ENCODE measurements around the gene S100A3. TPM values are rescaled to one million over a fixed set of nuclear protein-coding genes. Genes with fewer than 3 reads are reported as not detected.
"Not testable (repeated sequence)": the region's sequence is repeated elsewhere in the genome, so short reads cannot be mapped to it uniquely, and the experiment has no call there.

S100A3 gene
- total RNA-seq, 8 experiments from 2014 or later = 0.36 to 4.1 (median 1.00) TPM; not detected in 3

DNA sequence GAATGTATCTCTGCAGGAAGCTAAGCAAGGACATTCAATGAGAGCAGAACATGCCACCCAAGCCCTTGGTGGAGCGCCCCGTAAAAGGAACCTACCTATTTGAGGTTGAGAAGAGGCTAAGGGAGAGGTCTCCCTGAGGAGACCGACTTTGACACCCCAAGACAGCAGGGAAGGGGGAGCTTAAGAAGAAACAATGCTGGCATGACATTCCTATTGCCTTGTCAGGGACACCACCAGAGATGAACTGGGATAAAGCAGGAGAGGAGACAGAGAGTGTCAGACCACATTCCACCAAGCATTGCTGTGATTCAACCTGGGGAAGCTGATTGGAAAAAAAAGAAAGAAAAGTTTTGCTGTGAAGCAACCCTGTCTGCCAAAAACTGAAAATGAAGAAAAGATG, 29.9 kb upstream of the S100A3 start:
- no peak for ATAC-seq (replicated peaks in 6 of 8)
- H3K4me3 ChIP-seq = no peak overlapping the region
- in situ Hi-C loops (cut with MboI; ENCODE audit: low pct_unique_long_range_greater_than_20kb in 2 of 9, low sequenced_read_pairs in 9 of 9, unreplicated experiment in 9 of 9) = no loop called here
- WGBS, 10 experiments = 14 to 89% (median 75%) methylated on average over 1 to 3 of the region's 3 CpGs; no CpG with 5 or more reads in 2 of the 10 experiments
- no peak overlapping the region for H3K27ac ChIP-seq
- peaks cover 4 to 9% of the 10 kb centered on the region in 2 donors for H3K4me1 ChIP-seq (replicated peaks in 1 of 2)

- Histone ChIP-seq H3K4me3 (no peak overlapping the region), H3K27ac (no peak overlapping the region), H3K4me1 (replicated peaks in 1 of 2) (peaks cover under 1 to 9% of the 10 kb centered on the region in 2 donors)
- peak in 4 of 8 experiments; percentile 26 to 49 (median 40) for ATAC-seq (replicated peaks in 6 of 8)
- in situ Hi-C loops (cut with MboI; ENCODE audit: low pct_unique_long_range_greater_than_20kb in 2 of 9, low sequenced_read_pairs in 9 of 9, unreplicated experiment in 9 of 9) = no loop called here
Observed at GRCh38 chr1:153578490-153578889, 29.4 kb upstream of the S100A3 start.

DNA sequence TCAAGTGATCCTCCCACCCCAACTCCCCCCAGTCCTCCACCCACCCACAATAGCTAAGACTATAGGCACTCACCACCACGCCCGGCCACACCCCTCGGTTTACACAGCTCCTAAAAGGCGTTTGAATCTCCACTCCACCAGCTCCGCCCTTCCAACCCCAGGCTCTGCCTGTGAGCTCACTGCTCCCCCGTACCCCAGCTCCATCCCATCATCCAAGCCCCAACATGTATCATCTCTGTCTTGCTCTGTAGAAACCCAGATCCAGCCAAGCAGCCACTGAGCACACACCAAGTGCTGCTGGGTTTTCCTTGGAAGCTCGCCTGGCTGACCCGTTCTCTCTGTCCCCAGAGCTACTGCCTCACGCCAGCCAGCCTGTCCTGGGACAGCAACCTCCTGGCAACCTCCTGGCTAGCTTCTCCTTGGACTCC, 28.6 kb upstream of the S100A3 start:
- ATAC-seq (replicated peaks in 6 of 8) = peak in 2 of 8 experiments; percentile 28 to 66

GRCh38 chr1:153577138-153577537, 28.1 kb upstream of the S100A3 start:
- 64 to 100% (median 82%) methylated on average over 1 to 4 of the region's 4 CpGs; no CpG with 5 or more reads in 3 of the 10 experiments for WGBS, 10 experiments
- no peak overlapping the region for H3K27ac ChIP-seq
- in situ Hi-C loops (cut with MboI; ENCODE audit: low pct_unique_long_range_greater_than_20kb in 2 of 9, low sequenced_read_pairs in 9 of 9, unreplicated experiment in 9 of 9) = no loop called here
- no peak for ATAC-seq (replicated peaks in 6 of 8)
- H3K4me3 ChIP-seq = no peak overlapping the region
- H3K4me1 ChIP-seq (replicated peaks in 1 of 2) = peaks cover 0 to 9% of the 10 kb centered on the region in 2 donors

More for the DNA sequence above, 28.6 kb upstream of the S100A3 start:
- 47 to 100% (median 79%) methylated on average over 1 to 8 of the region's 9 CpGs; no CpG with 5 or more reads in 6 of the 10 experiments for WGBS, 10 experiments
- H3K27ac ChIP-seq = no peak overlapping the region
- in situ Hi-C loops (cut with MboI; ENCODE audit: low pct_unique_long_range_greater_than_20kb in 2 of 9, low sequenced_read_pairs in 9 of 9, unreplicated experiment in 9 of 9) = no loop called here
- H3K4me1 ChIP-seq (replicated peaks in 1 of 2) = peaks cover 0 to 9% of the 10 kb centered on the region in 2 donors
- no peak overlapping the region for H3K4me3 ChIP-seq

- H3K27ac ChIP-seq; ATAC-seq (replicated peaks in 6 of 8); H3K4me3 ChIP-seq; in situ Hi-C loops (cut with MboI; ENCODE audit: low pct_unique_long_range_greater_than_20kb in 2 of 9, low sequenced_read_pairs in 9 of 9, unreplicated experiment in 9 of 9); H3K4me1 ChIP-seq (replicated peaks in 1 of 2): not testable (repeated sequence)
- WGBS, 10 experiments = 95 to 100% (median 100%) methylated on average over 1 to 7 of the region's 10 CpGs; no CpG with 5 or more reads in 7 of the 10 experiments
Observed at GRCh38 chr1:153575497-153575896, 26.4 kb upstream of the S100A3 start.

GRCh38 chr1:153575081-153575491, 26.0 kb upstream of the S100A3 start:
- H3K4me1 ChIP-seq (replicated peaks in 1 of 2); H3K27ac ChIP-seq; ATAC-seq (replicated peaks in 6 of 8); in situ Hi-C loops (cut with MboI; ENCODE audit: low pct_unique_long_range_greater_than_20kb in 2 of 9, low sequenced_read_pairs in 9 of 9, unreplicated experiment in 9 of 9); H3K4me3 ChIP-seq: not testable (repeated sequence)
- 80 to 100% methylated on average over 1 to 2 of the region's 35 CpGs; no CpG with 5 or more reads in 8 of the 10 experiments for WGBS, 10 experiments

- Histone ChIP-seq H3K27ac (no peak overlapping the region), H3K4me1 (replicated peaks in 1 of 2) (peaks cover 2 to 8% of the 10 kb centered on the region in 2 donors), H3K4me3 (no peak overlapping the region)
- WGBS, 10 experiments = 89 to 100% (median 96%) methylated on average over 1 to 3 of the region's 3 CpGs; no CpG with 5 or more reads in 3 of the 10 experiments
- in situ Hi-C loops (cut with MboI; ENCODE audit: low pct_unique_long_range_greater_than_20kb in 2 of 9, low sequenced_read_pairs in 9 of 9, unreplicated experiment in 9 of 9) = no loop called here
- ATAC-seq (replicated peaks in 6 of 8) = no peak
Observed at GRCh38 chr1:153573351-153573750, 24.3 kb upstream of the S100A3 start.

- whole genome bisulfite sequencing, 10 experiments = 0 to 50% (median 33%) methylated on average over 1 to 3 of the region's 3 CpGs; no CpG with 5 or more reads in 5 of the 10 experiments
- H3K4me1 ChIP-seq (replicated peaks in 1 of 2) = peaks cover 2 to 11% of the 10 kb centered on the region in 2 donors
- peak; percentile 53 to 85 (median 78) for ATAC-seq (replicated peaks in 6 of 8)
- no peak overlapping the region for H3K27ac ChIP-seq
- H3K4me3 ChIP-seq = no peak overlapping the region
- in situ Hi-C loops (cut with MboI; ENCODE audit: low pct_unique_long_range_greater_than_20kb in 2 of 9, low sequenced_read_pairs in 9 of 9, unreplicated experiment in 9 of 9) = no loop called here
Observed at GRCh38 chr1:153572569-153573015, 23.5 kb upstream of the S100A3 start.

DNA sequence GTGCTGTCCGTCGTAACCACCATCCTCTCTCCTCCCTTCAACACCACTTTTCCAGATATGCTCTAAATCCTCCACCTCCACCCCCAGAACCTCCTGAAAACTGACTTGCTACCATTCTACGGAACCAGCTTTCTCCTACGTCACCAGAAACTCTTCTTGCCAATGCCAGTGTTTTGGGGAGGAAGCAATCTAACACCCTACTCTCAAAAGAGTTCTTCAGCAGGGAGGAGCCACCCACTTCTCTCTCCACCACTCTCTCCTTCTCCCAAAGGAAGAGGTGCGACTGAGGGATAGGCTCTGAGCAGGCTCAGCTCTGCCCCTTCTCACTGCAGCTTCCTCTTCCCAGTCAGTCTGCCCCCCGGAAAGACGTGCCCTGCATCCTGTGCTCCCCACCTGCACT, 22.6 kb upstream of the S100A3 start:
- in situ Hi-C loops (cut with MboI; ENCODE audit: low pct_unique_long_range_greater_than_20kb in 2 of 9, low sequenced_read_pairs in 9 of 9, unreplicated experiment in 9 of 9) = no loop called here
- H3K27ac ChIP-seq = no peak overlapping the region
- no peak overlapping the region for H3K4me3 ChIP-seq
- peaks cover 6 to 13% of the 10 kb centered on the region in 2 donors for H3K4me1 ChIP-seq (replicated peaks in 1 of 2)
- ATAC-seq (replicated peaks in 6 of 8) = no peak
- 78 to 100% (median 87%) methylated on average over 1 to 7 of the region's 7 CpGs; no CpG with 5 or more reads in 1 of the 10 experiments for WGBS, 10 experiments

DNA sequence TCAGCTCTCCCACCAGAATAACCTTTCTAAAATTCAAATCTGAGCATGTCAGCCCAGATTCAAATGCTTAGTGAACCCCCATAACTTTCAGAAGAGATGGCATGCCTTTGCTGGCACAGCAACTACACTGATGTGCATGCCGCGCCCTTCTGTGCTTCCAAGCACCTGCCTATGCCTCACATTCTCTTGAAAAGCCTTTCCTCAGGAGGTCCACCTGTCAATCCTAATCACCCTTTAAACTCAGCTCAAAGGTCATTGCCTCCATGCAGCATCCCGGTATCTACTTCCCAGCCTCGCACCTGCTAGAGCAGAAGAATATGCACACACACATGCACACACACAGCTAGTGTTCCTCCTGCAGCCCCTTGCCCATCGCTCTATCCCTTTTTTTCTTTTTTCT, 21.8 kb upstream of the S100A3 start:
- 76 to 96% (median 88%) methylated on average over 2 to 5 of the region's 5 CpGs; no CpG with 5 or more reads in 2 of the 10 experiments for WGBS, 10 experiments
- H3K4me1 ChIP-seq (replicated peaks in 1 of 2) = peaks cover 14 to 21% of the 10 kb centered on the region in 2 donors
- no peak for ATAC-seq (replicated peaks in 6 of 8)
- no peak overlapping the region for H3K4me3 ChIP-seq
- no peak overlapping the region for H3K27ac ChIP-seq
- in situ Hi-C loops (cut with MboI; ENCODE audit: low pct_unique_long_range_greater_than_20kb in 2 of 9, low sequenced_read_pairs in 9 of 9, unreplicated experiment in 9 of 9) = no loop called here

DNA sequence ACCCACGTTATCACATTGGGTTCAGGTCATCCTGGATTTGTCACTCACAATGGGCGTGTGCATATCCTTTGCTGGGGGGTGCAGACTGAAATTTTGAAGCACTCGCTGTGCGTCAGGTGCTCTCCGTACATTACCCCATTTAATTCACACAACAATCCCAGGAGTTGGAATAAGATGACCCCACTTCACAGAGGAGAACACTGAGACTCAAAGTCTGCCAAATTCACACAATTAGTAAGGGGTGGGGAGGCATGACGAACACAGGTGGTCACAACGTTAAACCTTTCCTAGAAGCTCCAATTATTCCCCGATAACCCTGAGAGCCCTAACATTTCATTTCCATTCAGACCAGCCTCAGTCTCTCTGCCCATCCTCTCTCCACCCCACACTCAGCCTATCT, 20.4 kb upstream of the S100A3 start:
- 60 to 98% (median 88%) methylated on average over 1 to 7 of the region's 8 CpGs; no CpG with 5 or more reads in 4 of the 10 experiments for WGBS, 10 experiments
- peaks cover 19 to 26% of the 10 kb centered on the region in 2 donors for H3K4me1 ChIP-seq (replicated peaks in 1 of 2)
- H3K4me3 ChIP-seq = no peak overlapping the region
- in situ Hi-C loops (cut with MboI; ENCODE audit: low pct_unique_long_range_greater_than_20kb in 2 of 9, low sequenced_read_pairs in 9 of 9, unreplicated experiment in 9 of 9) = loop anchor here in 1 of 9 experiments (10.0 kb wide), 1 partner anchor 65 kb away; no protein-coding TSS in a partner anchor
- H3K27ac ChIP-seq = no peak overlapping the region
- ATAC-seq (replicated peaks in 6 of 8) = no peak

GRCh38 chr1:153568367-153569099, 19.5 kb upstream of the S100A3 start:
- in situ Hi-C loops (cut with MboI; ENCODE audit: low pct_unique_long_range_greater_than_20kb in 2 of 9, low sequenced_read_pairs in 9 of 9, unreplicated experiment in 9 of 9) = loop anchor here in 1 of 9 experiments (10.0 kb wide), 1 partner anchor 64 kb away; no protein-coding TSS in a partner anchor
- 0 to 37% (median 20%) methylated on average over 2 to 12 of the region's 25 CpGs; no CpG with 5 or more reads in 1 of the 10 experiments for WGBS, 10 experiments
- Histone ChIP-seq H3K27ac (no peak overlapping the region), H3K4me1 (replicated peaks in 1 of 2) (peaks cover 19 to 26% of the 10 kb centered on the region in 2 donors), H3K4me3 (no peak overlapping the region)
- ATAC-seq (replicated peaks in 6 of 8) = peak; percentile 11 to 48 (median 22)

GRCh38 chr1:153567621-153568366, 18.7 kb upstream of the S100A3 start:
- Histone ChIP-seq H3K4me3 (no peak overlapping the region), H3K27ac (no peak overlapping the region), H3K4me1 (replicated peaks in 1 of 2) (peaks cover 19 to 26% of the 10 kb centered on the region in 2 donors)
- peak in 1 of 8 experiments; percentile 1 for ATAC-seq (replicated peaks in 6 of 8)
- in situ Hi-C loops (cut with MboI; ENCODE audit: low pct_unique_long_range_greater_than_20kb in 2 of 9, low sequenced_read_pairs in 9 of 9, unreplicated experiment in 9 of 9) = loop anchor here in 1 of 9 experiments (10.0 kb wide), 1 partner anchor 63 kb away; no protein-coding TSS in a partner anchor
- WGBS, 10 experiments = 40 to 95% (median 77%) methylated on average over 2 to 19 of the region's 22 CpGs; no CpG with 5 or more reads in 2 of the 10 experiments
